ENCODE results near the gene DIS3L2.

Gene DIS3L2

DNA sequence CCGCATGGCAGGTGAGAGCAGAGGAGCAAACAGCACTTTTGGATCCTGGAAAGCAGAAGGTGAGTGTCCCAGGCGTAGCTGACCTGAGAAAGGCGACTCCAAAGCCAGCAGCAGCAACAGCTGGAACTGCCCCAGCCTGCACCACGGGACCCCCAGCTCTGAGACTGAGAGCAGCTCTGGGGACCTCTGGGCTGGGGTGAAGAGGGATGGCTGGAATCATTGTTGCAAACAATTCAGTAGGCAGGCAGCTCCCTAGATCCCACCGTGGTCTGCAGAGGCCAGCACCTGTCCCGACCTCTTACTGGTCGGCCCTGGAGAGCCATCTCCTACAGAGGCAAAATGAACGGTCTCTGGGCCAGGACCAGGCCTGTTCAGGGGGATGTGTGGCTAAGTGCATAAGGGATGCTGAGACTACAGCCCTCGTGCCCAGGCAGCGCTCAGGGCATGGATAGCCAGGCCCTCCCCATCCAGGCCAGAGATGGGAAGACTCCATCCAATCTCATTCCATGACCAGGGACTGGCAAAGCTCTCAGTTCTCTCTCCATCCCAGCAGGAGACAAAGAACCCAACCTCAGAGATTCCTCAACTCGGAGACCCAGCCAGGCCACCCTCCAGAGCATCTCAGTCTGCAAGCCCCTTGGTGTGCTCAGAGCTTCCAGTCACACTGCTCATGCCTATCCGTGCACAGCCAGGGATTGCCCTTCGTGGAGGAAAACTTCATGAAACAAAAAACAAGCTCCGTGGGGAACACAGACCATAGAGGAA lies 378.8 kb downstream of the DIS3L2 start:
- Histone ChIP-seq H3K27ac (no peak overlapping the region), H3K36me3 (no peaks in the 10 kb centered on the region), H3K9me3 (ENCODE audit: severe bottlenecking) (no peaks in the 10 kb centered on the region), H3K27me3 (ENCODE audit: insufficient read depth, low read depth, severe bottlenecking) (no peaks in the 10 kb centered on the region), H3K4me3 (ENCODE audit: low read depth, low read length) (no peak overlapping the region)
- DNase-seq = no peak
- TF ChIP-seq, protein P1, sequence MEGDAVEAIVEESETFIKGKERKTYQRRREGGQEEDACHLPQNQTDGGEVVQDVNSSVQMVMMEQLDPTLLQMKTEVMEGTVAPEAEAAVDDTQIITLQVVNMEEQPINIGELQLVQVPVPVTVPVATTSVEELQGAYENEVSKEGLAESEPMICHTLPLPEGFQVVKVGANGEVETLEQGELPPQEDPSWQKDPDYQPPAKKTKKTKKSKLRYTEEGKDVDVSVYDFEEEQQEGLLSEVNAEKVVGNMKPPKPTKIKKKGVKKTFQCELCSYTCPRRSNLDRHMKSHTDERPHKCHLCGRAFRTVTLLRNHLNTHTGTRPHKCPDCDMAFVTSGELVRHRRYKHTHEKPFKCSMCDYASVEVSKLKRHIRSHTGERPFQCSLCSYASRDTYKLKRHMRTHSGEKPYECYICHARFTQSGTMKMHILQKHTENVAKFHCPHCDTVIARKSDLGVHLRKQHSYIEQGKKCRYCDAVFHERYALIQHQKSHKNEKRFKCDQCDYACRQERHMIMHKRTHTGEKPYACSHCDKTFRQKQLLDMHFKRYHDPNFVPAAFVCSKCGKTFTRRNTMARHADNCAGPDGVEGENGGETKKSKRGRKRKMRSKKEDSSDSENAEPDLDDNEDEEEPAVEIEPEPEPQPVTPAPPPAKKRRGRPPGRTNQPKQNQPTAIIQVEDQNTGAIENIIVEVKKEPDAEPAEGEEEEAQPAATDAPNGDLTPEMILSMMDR (IDR thresholded peaks at IDR 0.05; ENCODE audit: low read depth, low read length) = no peak

GRCh38 chr2:232341061-232341738 lies 379.7 kb downstream of the DIS3L2 start:
- no peaks in the 10 kb centered on the region for H3K27me3 ChIP-seq (ENCODE audit: insufficient read depth, low read depth, severe bottlenecking)
- DNase-seq = peak; percentile 0
- no peak overlapping the region for H3K4me3 ChIP-seq (ENCODE audit: low read depth, low read length)
- no peak overlapping the region for H3K27ac ChIP-seq
- no peaks in the 10 kb centered on the region for H3K9me3 ChIP-seq (ENCODE audit: severe bottlenecking)
- no peaks in the 10 kb centered on the region for H3K36me3 ChIP-seq
- TF ChIP-seq, protein P1 (IDR thresholded peaks at IDR 0.05; ENCODE audit: low read depth, low read length) = no peak

- peak; percentile 3 for DNase-seq
- TF ChIP-seq, protein P1 (IDR thresholded peaks at IDR 0.05; ENCODE audit: low read depth, low read length) = no peak
- H3K4me3 ChIP-seq (ENCODE audit: low read depth, low read length) = no peak overlapping the region
- H3K27ac ChIP-seq = no peak overlapping the region
- H3K36me3 ChIP-seq = no peaks in the 10 kb centered on the region
- no peaks in the 10 kb centered on the region for H3K9me3 ChIP-seq (ENCODE audit: severe bottlenecking)
- no peaks in the 10 kb centered on the region for H3K27me3 ChIP-seq (ENCODE audit: insufficient read depth, low read depth, severe bottlenecking)
These were observed 380.2 kb downstream of the DIS3L2 start for GRCh38 chr2:232341739-232342126.

- H3K9me3 ChIP-seq (ENCODE audit: severe bottlenecking) = no peaks in the 10 kb centered on the region
- no peak overlapping the region for H3K4me3 ChIP-seq (ENCODE audit: low read depth, low read length)
- H3K27ac ChIP-seq = no peak overlapping the region
- TF ChIP-seq, protein P1 (IDR thresholded peaks at IDR 0.05; ENCODE audit: low read depth, low read length) = no peak
- DNase-seq = no peak
- H3K36me3 ChIP-seq = no peaks in the 10 kb centered on the region
- H3K27me3 ChIP-seq (ENCODE audit: insufficient read depth, low read depth, severe bottlenecking) = no peaks in the 10 kb centered on the region
These were observed 381.4 kb downstream of the DIS3L2 start for GRCh38 chr2:232342635-232343565.

DNA sequence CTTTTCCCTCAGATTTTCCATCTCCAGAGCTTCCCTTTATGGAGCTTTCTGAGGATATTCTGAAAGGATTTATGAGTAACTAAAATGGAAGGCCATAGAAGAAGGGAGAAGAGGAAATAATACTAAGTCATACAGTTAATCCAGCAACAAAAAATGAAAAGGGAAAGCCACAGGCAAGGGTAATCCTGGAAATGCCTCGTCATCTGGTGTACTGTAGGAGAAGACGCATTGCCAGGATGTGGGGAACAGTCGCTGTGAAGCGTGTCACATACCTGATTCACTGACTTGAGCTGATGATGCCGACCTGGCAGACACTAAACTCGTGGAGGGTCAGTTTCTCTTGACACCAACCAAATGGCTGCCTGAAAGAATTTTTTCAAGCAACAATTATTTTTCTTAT lies 382.3 kb downstream of the DIS3L2 start:
- no peak overlapping the region for H3K4me3 ChIP-seq (ENCODE audit: low read depth, low read length)
- no peaks in the 10 kb centered on the region for H3K36me3 ChIP-seq
- H3K27ac ChIP-seq = no peak overlapping the region
- DNase-seq = no peak
- no peaks in the 10 kb centered on the region for H3K9me3 ChIP-seq (ENCODE audit: severe bottlenecking)
- H3K27me3 ChIP-seq (ENCODE audit: insufficient read depth, low read depth, severe bottlenecking) = peaks cover 9% of the 10 kb centered on the region
- TF ChIP-seq, protein P1 (IDR thresholded peaks at IDR 0.05; ENCODE audit: low read depth, low read length) = no peak

Data from WERI-Rb-1 (cell line).